GM23338 (cell line): ENCODE results near the gene CASP3. TPM values are rescaled to one million over a fixed set of nuclear protein-coding genes. Genes with fewer than 3 reads are reported as not detected.

Experiments used
- ATAC-seq: fragments of 200-7000 bp; cut with Tn5 transposase; 3 replicates; pipeline ENCODE4 v1.9.1; 2020
- DNase-seq: peaks from one replicate; pipeline ENCODE4 v3.0.0-alpha.2; 2015; ENCODE audit warnings: low spot score
- H2AFZ ChIP-seq: fragments of 200-600 bp; sonication (generic); 2 replicates; pipeline ENCODE4 v1.8.0; 2016; ENCODE audit warnings: antibody characterized with exemption, mild to moderate bottlenecking, moderate library complexity
- H3F3A ChIP-seq: fragments of 200-600 bp; sonication (generic); replicated peaks from 2 replicates; pipeline ENCODE4 v1.8.0; 2017; ENCODE audit warnings: antibody characterized with exemption, mixed run types, low read depth
- H3K27ac ChIP-seq: fragments of 200-600 bp; sonication (generic); 2 replicates; pipeline ENCODE4 v1.6.1; 2016; ENCODE audit warnings: low read depth
- H3K27me3 ChIP-seq: fragments of 200-600 bp; sonication (generic); 2 replicates; pipeline ENCODE4 v1.8.0; 2016; ENCODE audit warnings: mild to moderate bottlenecking, mixed run types, moderate library complexity; ENCODE audit not compliant: insufficient read depth
- H3K36me3 ChIP-seq: fragments of 200-600 bp; sonication (generic); 2 replicates; pipeline ENCODE4 v1.8.0; 2016; ENCODE audit warnings: mild to moderate bottlenecking; ENCODE audit not compliant: insufficient read depth
- H3K4me1 ChIP-seq: fragments of 200-600 bp; sonication (generic); 2 replicates; pipeline ENCODE4 v1.8.0; 2016; ENCODE audit warnings: mild to moderate bottlenecking, moderate library complexity; ENCODE audit not compliant: insufficient read depth
- H3K4me2 ChIP-seq: fragments of 200-600 bp; sonication (generic); 2 replicates; pipeline ENCODE4 v1.7.1; 2017; ENCODE audit warnings: mixed run types
- H3K4me3 ChIP-seq: fragments of 200-600 bp; sonication (generic); 2 replicates; pipeline ENCODE4 v1.6.1; 2016; ENCODE audit warnings: mixed run types
- H3K79me2 ChIP-seq: fragments of 200-600 bp; sonication (generic); replicated peaks from 2 replicates; pipeline ENCODE4 v1.8.0; 2017; ENCODE audit warnings: mild to moderate bottlenecking; ENCODE audit not compliant: insufficient read depth
- H3K9me2 ChIP-seq: fragments of 200-600 bp; sonication (generic); 2 replicates; pipeline ENCODE4 v1.8.0; 2017; ENCODE audit not compliant: insufficient read depth
- H4K20me1 ChIP-seq: fragments of 200-600 bp; sonication (generic); replicated peaks from 2 replicates; pipeline ENCODE4 v1.8.0; 2017; ENCODE audit warnings: mild to moderate bottlenecking; ENCODE audit not compliant: insufficient read depth
- H3K27ac Mint-ChIP-seq: 2 replicates; pipeline ENCODE4 v1.8.0; 2020; ENCODE audit warnings: inconsistent platforms, mild to moderate bottlenecking, moderate library complexity, mixed read lengths
- H3K27me3 Mint-ChIP-seq: 3 replicates; pipeline ENCODE4 v1.8.0; 2022; ENCODE audit warnings: low read depth, mild to moderate bottlenecking, moderate library complexity, mixed read lengths, inconsistent platforms; ENCODE audit not compliant: insufficient read depth, poor library complexity
- H3K36me3 Mint-ChIP-seq: 3 replicates; pipeline ENCODE4 v1.8.0; 2021; ENCODE audit warnings: low read depth, mild to moderate bottlenecking, inconsistent platforms, moderate library complexity, mixed read lengths
- H3K4me1 Mint-ChIP-seq: 3 replicates; pipeline ENCODE4 v1.8.0; 2020; ENCODE audit warnings: mild to moderate bottlenecking, inconsistent platforms, mixed read lengths
- H3K4me3 Mint-ChIP-seq: 3 replicates; pipeline ENCODE4 v1.8.0; 2021; ENCODE audit warnings: moderate library complexity, mild to moderate bottlenecking, inconsistent platforms, mixed read lengths
- H3K9me3 Mint-ChIP-seq: 3 replicates; pipeline ENCODE4 v1.8.0; 2020; ENCODE audit warnings: moderate library complexity, mild to moderate bottlenecking, inconsistent platforms, mixed read lengths
- CREB1 ChIP-seq: fragments of 250-450 bp; sonication (Bioruptor Pico); IDR thresholded peaks from 2 replicates; pipeline ENCODE4 v1.5.0; 2020; ENCODE audit warnings: low read depth, mild to moderate bottlenecking, moderate library complexity
- CTCF ChIP-seq, 2 experiments: fragments of 200-600 bp in 1 of 2; sonication (generic) in 1 of 2; conservative IDR thresholded peaks; 2 replicates each; pipeline versions ENCODE4 v1.5.1 to v1.6.1; 2016 to 2017; ENCODE audit warnings: antibody characterized with exemption in 2 of 2, low read depth in 2 of 2, mild to moderate bottlenecking in 2 of 2, moderate library complexity in 1 of 2
- ETS1 ChIP-seq: IDR thresholded peaks from 2 replicates; pipeline ENCODE4 v1.6.1; 2016; ENCODE audit warnings: antibody characterized with exemption
- EZH2 ChIP-seq: fragments of 200-600 bp; sonication (generic); IDR thresholded peaks from one replicate; pipeline ENCODE4 v1.8.0; 2017; ENCODE audit warnings: antibody characterized with exemption, mild to moderate bottlenecking, low read depth; ENCODE audit not compliant: unreplicated experiment
- EZH2phosphoT487 ChIP-seq: fragments of 200-600 bp; sonication (generic); IDR thresholded peaks from one replicate; pipeline ENCODE4 v1.8.1; 2018; ENCODE audit warnings: antibody characterized with exemption; ENCODE audit not compliant: unreplicated experiment
- JUNB ChIP-seq: IDR thresholded peaks from one replicate; pipeline ENCODE4 v1.6.1; 2016; ENCODE audit warnings: antibody characterized with exemption; ENCODE audit not compliant: unreplicated experiment
- NANOG ChIP-seq: IDR thresholded peaks from 2 replicates; pipeline ENCODE4 v1.6.1; 2016; ENCODE audit warnings: antibody characterized with exemption, borderline replicate concordance
- REST ChIP-seq: IDR thresholded peaks from one replicate; pipeline ENCODE4 v1.6.1; 2018; ENCODE audit warnings: antibody characterized with exemption; ENCODE audit not compliant: unreplicated experiment
- STAT1 ChIP-seq: IDR thresholded peaks from one replicate; pipeline ENCODE4 v1.6.1; 2016; ENCODE audit warnings: antibody characterized with exemption; ENCODE audit not compliant: unreplicated experiment
- ZNF114 ChIP-seq: fragments of 250-450 bp; sonication (Bioruptor Pico); IDR thresholded peaks from 2 replicates; pipeline ENCODE4 v1.5.0; 2020; ENCODE audit warnings: mild to moderate bottlenecking, moderate library complexity
- ZNF331 ChIP-seq: fragments of 250-450 bp; sonication (Bioruptor Pico); IDR thresholded peaks from 2 replicates; pipeline ENCODE4 v1.5.0; 2020; ENCODE audit warnings: low read depth, mild to moderate bottlenecking, moderate library complexity
- polyA plus RNA-seq: library from polyadenylated mRNA; unstranded; fragments of >200 nt; fragmentation: Nextera tagmentation; extraction: Ambion mirVana; gene quantifications from 2 replicates; pipeline ENCODE4 v1.2.1, GENCODE V29; 2016
- total RNA-seq: library from RNA; depleted of rRNA; stranded (reverse); fragments of >200 nt; shearing (Covaris generic); gene quantifications from 2 replicates; pipeline ENCODE4 v1.2.3, GENCODE V29; 2014

The CASP3 gene
- total and polyA plus RNA-seq, 2 experiments from 2014 or later, result 50.5 to 84.4 TPM

GRCh38 chr4:184688005-184688404, 38.8 kb upstream of the CASP3 start (continued):
- no peak for TF ChIP-seq REST

- H3K79me2 ChIP-seq, result no peaks in the 10 kb centered on the region
- no peaks in the 10 kb centered on the region for H3K36me3 ChIP-seq
- Mint-ChIP-seq H3K4me3 (no peak overlapping the region), H3K27me3 (peaks cover 7% of the 10 kb centered on the region), H3K4me1 (peaks cover 20% of the 10 kb centered on the region), H3K27ac (no peak overlapping the region), H3K9me3 (peaks cover 7% of the 10 kb centered on the region), H3K36me3 (peaks cover 18% of the 10 kb centered on the region)
- H3K4me3 ChIP-seq, result no peak overlapping the region
- DNase-seq (no peak), ATAC-seq (no peak)
- H3K9me2 ChIP-seq, result no peaks in the 10 kb centered on the region
- peaks cover 12% of the 10 kb centered on the region; the same call in 1 of the 2 replicates for H3K4me1 ChIP-seq
- no peaks in the 10 kb centered on the region for H3K27me3 ChIP-seq
- no peaks in the 10 kb centered on the region for H3F3A ChIP-seq
- no peak overlapping the region for H3K27ac ChIP-seq
- no peak overlapping the region for H3K4me2 ChIP-seq
- no peaks in the 10 kb centered on the region for H4K20me1 ChIP-seq
- H2AFZ ChIP-seq, result no peak overlapping the region
- no peak for TF ChIP-seq NANOG
- no peak for TF ChIP-seq EZH2
- TF ChIP-seq CREB1, result no peak
- no peak for TF ChIP-seq JUNB
- TF ChIP-seq STAT1, result no peak
- TF ChIP-seq ZNF331 (CRISPR knock-in tag), result no peak
- TF ChIP-seq ETS1, result no peak
- TF ChIP-seq EZH2phosphoT487, result no peak
- no peak for TF ChIP-seq CTCF (conservative IDR thresholded peaks at IDR 0.05; ENCODE audit: low read depth in 2 of 2)
- TF ChIP-seq REST, result no peak
- no peak for TF ChIP-seq ZNF114
Measured at GRCh38 chr4:184684491-184685189, 35.4 kb upstream of the CASP3 start.
